NCI-H2196 treated with DMSO at 0.1 percent for 48 hours (cell line): ENCODE measurements around the gene PLEKHM1.
"Not testable (repeated sequence)": the region's sequence is repeated elsewhere in the genome, so short reads cannot be mapped to it uniquely, and the experiment has no call there.

Source experiments
- DNase-seq: peaks from one replicate; lab custom pipeline; 2025; ENCODE audit not compliant: unreplicated experiment; lab: John Stamatoyannopoulos, UW

The PLEKHM1 gene

GRCh38 chr17:45490615-45491433 is at the start of gene PLEKHM1:
PLEKHM1 (minus strand) TSS chr17:45490721; CDS start chr17:45482484, 8,237 bp downstream.
- peak; percentile 41 for DNase-seq

DNA sequence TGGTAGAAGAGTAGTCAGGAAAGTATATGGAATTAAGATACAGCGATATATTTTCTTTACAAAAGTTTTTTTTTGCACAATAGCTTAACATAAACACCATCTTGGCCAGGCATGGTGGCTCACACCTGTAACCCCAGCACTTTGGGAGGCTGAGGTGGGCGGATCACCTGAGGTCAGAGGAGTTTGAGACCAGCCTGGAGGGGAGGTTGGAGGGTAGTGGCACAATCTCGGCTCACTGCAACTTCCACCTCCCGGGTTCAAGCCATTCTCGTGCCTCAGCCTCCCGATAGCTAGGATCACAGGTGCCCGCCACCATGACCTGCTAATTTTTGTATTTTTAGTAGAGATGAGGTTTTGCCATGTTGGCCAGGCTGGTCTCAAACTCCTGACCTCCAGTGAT is 47.6 kb upstream of the PLEKHM1 start:
- not testable (repeated sequence) for DNase-seq

- DNase-seq = not testable (repeated sequence)
Measured at GRCh38 chr17:45506072-45506471, 15.6 kb upstream of the PLEKHM1 start.

DNA sequence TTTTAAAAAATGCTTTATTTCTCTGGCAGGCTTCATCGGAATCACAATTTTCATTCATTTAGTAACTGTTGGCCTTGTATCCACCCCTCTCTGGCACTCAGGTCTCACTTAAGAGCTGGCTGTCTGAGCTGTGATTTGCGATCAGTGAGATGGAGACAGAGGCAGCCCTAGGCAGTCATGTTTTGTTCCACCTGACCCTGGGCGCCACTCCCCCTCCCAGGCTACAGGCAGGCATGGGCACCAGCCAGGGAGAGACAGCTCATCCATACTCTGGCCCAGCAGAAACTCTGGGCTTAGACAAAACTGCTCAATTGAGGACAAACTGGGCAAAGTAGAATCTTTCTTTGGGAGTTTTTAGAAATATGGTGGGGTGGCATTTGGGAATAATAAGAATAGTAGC is 14.7 kb upstream of the PLEKHM1 start:
- not testable (repeated sequence) for DNase-seq

DNA sequence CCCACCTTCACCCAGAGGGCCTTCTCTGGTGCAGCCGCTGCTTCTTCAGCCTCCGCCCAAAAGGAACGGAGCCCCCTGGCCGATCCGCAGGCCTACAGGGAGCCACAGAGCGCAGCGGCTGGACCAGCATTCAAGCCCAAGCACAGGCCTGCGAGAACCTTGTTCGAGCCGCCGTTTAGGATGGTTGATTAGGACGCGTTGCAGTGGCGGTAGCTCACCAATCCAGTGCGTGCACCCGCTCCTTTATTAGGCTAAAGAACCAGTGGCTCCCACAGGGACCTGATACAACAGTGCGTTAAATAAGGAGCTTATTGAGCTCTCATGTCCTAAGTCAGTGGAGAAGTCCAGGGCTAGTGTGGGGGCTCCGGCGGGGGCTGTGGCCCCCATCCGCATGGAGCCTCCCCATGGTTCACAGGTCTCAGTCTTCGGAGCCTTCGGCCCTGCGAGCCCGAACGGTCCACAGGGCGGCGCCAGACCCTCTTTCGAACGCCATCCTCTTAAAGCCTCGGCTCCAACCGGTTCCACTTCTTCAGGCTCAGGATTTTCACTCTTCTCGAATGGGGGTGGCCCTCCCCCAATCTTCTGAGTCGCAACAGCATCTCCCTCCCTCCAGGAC is 10.7 kb upstream of the PLEKHM1 start:
- DNase-seq = not testable (repeated sequence)

- not testable (repeated sequence) for DNase-seq
Measured at GRCh38 chr17:45500478-45500877, 10.0 kb upstream of the PLEKHM1 start.

DNA sequence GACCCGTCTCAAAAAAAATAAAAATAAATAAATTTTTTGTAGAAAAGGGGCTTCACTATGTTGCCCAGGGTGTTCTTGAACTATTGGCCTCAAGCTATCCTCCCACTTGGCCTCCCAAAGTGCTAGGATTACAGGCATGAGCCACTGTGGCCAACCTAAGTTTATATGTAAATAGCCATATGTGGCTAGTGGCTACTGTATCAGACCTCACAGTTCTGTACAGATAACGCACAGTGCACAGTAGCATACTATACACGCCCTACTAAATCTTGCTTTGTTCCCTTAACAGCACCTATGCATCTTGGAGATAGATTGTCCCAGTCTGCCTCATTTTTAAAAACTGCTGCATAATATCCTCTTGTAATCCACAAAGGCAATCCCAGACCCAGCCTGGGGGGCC is 8.7 kb upstream of the PLEKHM1 start:
- not testable (repeated sequence) for DNase-seq

DNA sequence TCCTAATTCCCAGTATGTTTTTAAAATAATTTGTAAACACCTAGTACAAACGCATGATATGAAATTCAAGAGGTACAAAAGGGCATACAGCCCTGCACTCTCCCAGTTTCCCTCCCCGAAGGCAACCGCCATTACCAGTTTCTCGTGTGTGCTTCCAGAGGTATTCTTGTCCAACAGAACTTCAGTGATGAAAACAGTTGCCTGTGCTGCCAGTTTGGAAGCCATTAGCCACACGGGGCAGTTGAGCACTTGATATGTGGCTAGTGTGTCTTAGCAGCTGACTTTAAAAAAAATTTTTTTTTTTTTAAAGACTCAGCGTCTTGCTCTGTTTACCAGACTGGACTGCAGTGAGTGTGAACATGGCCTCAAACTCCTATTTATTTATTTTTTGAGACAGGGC is 7.9 kb upstream of the PLEKHM1 start:
- not testable (repeated sequence) for DNase-seq

GRCh38 chr17:45497449-45497848 is 6.9 kb upstream of the PLEKHM1 start:
- DNase-seq = not testable (repeated sequence)

DNA sequence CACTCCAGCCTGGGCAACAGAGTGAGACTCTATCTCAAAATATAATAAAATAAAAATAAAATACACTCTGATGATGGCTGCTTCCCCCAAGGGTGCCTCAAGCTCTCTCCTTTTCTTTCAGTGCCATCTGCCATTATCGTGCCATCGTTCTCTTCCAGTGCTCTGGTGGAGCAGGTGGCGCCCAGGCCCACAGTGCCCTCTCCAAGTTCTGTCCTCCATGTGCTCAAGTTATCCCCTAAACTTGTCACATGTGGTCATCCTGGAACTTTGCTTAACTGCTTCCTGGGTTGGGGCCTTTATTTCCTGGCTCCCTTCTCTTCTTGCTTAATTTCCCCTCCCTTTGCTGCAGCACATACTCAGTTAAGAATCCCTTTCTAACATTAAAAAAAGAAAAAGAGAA is 6.0 kb upstream of the PLEKHM1 start:
- not testable (repeated sequence) for DNase-seq

GRCh38 chr17:45494556-45494955 is 4.0 kb upstream of the PLEKHM1 start:
- not testable (repeated sequence) for DNase-seq

GRCh38 chr17:45492156-45492555 is 1.6 kb upstream of the PLEKHM1 start:
- not testable (repeated sequence) for DNase-seq

DNA sequence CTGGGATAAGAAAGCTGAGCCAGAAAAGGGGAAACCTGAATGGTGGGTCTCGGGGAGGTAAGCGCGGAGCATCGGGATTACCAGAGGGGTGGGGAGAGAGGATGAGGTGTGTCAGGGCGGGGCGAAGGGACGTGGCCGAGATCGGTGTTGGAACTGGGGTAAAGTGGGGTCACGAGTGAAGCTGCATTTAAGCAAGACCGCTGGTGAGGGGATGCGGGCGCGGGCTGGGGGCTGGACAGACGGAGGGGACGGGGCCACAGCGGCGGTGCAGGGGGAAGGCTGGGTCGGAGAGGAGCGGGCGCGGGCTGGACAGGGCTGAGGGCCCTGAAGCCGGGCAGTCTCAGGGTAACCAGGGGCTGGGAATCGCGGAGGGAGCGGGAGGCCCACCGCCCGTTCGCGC is 323 bp downstream of the PLEKHM1 start:
- DNase-seq = not testable (repeated sequence)

- peak; percentile 12 for DNase-seq
Measured at GRCh38 chr17:45487704-45488103, 2.8 kb downstream of the PLEKHM1 start.

- DNase-seq = not testable (repeated sequence)
Measured at GRCh38 chr17:45483591-45484216, 6.8 kb downstream of the PLEKHM1 start.

DNA sequence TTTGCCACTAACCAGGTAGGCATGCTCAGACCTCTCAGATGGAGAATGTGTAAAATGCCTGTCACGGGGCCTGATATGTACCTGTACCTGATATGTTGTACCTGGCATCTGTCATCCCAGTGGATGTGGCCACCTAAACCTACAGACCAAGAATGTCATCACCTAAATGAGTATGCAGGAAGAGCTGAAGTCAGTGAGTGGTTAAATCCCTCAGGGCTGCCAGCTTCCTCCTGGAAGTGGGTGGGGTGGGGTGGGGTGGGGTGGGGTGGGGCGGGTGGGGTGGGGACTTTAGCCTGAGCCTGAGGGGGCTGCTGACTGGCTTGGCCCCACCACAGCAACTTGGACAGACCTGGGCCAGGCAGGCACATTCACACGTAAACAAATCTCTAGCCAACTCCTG is 7.3 kb downstream of the PLEKHM1 start:
- DNase-seq = not testable (repeated sequence)

DNA sequence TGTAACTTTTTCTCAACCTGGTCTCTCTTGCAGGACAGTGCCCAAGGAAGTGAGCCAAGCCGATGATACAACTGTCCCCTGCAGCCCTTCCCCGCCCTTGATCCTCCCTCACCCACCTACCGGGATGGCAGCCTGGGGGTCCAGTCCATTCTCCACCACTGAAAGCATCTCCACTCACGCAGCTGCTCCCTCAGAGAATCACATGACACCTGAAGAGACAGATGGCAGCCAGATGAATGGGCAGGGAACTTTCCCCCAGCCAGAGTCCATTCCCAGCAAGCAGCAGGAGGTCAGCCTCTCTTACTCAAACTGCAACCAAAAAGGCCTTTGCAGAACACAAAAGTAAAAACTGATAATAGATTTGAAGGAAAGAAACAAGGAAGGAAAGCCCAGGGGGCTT is 8.2 kb downstream of the PLEKHM1 start:
- not testable (repeated sequence) for DNase-seq

DNA sequence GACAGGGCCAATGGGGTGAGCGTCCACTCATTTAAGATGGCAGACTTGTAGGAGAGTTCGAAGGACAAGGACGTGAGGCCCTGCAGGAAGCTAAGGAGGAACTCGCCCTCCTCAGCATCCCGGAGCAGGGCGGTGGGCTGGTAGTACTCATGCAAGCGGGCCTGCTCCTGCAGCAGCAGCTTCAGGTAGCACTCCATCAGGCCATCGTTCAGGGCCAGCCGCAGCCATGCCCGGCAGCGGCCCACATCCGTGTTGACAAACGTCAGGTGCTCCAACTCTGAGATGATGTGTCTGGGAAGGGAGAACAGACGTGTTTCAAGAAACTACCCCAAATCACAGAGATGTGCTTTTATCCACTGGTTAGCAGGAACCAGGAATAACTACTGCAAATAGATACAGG is 15.1 kb downstream of the PLEKHM1 start:
- DNase-seq = not testable (repeated sequence)

GRCh38 chr17:45472249-45472648 is 18.3 kb downstream of the PLEKHM1 start:
- not testable (repeated sequence) for DNase-seq

DNA sequence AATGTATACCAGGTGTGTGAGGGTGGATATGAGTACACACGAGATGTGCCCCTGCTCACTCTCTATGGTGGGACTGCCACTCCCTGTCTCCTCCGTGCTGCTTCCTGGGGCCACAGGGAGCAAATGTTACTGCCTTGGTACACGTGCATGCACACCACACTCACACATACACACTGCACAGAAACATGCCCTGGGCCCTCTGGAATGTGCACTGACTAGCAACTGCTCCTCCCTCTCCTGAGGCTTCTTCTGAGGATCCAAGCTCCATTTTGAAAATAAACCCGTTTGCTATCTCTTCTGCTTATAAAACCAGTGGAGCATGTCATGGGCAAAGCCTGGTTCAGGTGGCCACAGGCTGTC is 21.3 kb downstream of the PLEKHM1 start:
- DNase-seq = not testable (repeated sequence)

DNA sequence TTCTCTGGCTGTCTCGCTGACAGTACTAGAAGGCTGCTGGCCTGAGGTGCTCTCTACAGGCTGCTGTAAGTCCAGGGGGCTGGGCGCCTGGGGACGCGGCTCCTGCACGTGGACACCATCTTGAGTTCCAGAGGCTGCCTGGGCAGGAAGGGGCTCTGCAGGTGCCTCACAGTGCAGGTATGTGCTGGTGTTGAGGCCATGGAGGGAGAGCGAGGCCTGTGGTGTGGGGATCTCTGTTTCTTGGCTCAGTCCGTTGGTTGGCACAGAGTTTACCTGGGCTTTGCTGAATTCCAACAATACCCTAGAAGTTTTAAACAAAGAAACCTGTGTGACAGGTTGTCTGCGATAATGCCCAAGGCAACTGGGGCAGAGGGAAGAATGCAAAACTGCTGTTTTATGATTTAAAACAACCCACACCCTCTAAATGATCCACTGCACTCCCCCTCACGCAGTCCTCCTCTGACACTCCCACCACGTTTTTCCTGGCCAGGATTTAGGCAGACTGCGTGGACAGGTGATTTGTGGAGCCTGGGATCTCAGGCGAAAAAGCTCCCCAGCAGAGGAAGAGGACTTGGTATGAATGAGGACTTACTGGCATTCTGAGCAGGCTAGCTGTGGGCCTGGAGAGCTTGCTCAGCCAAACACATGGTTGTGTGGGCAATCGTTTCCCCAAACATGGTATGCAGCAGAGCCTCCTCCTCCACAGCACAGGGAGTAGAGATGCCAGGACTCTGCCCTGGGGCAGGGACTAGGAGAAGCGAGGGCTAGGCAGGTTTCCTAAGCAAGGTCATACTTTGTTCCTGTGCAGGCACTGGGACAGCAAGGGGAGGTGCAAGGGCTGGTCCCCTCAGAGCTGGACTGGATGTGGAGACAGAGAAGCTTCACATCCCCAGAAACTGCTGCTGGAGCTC is 22.0 kb downstream of the PLEKHM1 start:
- not testable (repeated sequence) for DNase-seq
